NCI-H446 (cell line): ENCODE results near the gene GIGYF1.
"Not testable (repeated sequence)": the region's sequence is repeated elsewhere in the genome, so short reads cannot be mapped to it uniquely, and the experiment has no call there.

ENCODE experiments used
- DNase-seq, 2 experiments: peaks; one replicate each; lab custom pipeline; 2025; lab: John Stamatoyannopoulos, UW

GIGYF1 gene

DNA sequence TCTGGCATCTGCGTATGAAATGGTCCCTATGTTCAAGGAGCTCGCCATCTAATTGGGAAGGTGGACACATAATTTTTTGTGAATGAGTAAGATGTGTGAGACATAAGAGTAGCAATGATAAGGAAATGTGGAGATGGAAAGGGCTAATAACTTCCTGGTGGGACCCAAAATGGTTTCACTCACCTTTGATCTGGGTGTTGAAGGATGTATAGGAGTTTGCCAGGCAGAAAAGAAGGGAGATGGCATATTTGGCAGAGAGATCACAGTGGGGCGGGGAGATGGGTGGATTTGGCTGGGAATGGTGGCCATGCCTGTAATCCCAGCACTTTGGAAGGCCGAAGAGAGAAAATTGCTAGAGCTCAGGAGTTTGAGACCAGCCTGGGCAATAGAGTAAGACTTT, 16.4 kb upstream of the GIGYF1 start:
- DNase-seq: no peak

DNA sequence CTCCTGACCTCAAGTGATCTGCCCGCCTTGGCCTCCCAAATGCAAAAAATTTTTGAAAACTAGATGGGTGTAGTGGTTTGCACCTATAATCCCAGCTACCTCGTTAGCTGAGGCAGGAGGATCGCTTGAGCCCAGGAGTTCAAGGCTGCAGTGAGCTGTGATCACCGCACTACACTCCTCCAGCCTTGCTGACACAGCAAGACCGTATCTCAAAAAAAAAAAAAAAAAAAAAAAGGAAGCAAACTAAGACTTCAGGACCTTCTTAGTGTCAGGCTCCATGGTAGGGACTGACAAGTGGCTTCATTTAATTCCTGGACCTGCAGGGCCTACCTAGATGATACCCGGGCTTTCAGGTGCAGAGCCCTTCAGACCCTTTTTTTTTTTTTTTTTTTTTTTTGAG, 14.3 kb upstream of the GIGYF1 start:
- no peak for DNase-seq

DNA sequence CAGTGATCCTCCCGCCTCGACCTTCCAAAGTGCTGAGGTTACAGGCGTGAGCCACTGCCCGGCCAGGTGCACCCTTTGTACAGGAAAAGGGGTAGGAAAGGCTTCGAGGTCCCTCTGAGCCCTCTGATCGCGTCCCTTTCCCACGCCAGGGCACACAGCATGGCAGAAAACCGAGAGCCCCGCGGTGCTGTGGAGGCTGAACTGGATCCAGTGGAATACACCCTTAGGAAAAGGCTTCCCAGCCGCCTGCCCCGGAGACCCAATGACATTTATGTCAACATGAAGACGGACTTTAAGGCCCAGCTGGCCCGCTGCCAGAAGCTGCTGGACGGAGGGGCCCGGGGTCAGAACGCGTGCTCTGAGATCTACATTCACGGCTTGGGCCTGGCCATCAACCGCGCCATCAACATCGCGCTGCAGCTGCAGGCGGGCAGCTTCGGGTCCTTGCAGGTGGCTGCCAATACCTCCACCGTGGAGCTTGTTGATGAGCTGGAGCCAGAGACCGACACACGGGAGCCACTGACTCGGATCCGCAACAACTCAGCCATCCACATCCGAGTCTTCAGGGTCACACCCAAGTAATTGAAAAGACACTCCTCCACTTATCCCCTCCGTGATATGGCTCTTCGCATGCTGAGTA, 12.7 kb upstream of the GIGYF1 start:
- DNase-seq: no peak

DNA sequence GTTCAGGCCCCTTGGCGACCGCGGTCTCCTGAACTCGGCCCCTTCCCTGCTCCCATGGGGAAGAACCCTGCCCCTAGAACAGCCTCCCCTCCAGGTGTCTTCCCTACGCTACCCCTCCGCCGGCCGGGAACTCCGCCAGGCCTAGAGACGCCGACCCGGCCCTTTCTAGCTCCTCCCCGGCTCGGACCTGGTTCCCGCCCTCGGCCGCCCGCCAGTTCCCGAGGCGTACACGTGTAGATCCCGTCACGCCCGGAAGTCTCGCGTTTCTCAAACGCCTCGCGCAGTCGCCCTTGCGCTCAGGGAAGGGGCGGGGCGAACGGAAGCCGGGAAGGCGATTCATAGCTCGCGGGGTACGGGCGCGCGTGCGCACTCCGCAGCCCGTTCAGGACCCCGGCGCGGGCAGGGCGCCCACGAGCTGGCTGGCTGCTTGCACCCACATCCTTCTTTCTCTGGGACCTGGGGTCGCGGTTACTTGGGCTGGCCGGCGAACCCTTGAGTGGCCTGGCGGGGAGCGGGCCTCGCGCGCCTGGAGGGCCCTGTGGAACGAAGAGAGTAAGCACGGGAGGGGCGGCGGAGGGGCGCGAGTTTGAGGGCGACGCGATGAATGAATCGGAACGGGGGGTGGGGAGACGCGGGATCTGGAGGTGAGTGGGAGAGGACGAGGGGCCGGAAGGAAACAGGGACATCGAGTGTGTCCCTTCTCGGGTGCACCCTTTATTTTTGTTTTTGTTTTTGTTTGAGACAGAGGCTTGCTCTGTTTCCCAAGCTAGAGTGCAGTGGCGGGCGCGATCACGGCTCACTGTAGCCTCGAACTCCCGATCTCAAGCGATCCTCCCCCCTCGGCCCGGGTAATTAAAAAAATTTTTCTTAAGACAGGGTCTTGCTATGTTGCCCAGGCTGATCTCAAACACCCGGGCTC, 12.0 kb upstream of the GIGYF1 start, which contains the start of gene POP7:
Gene POP7, plus strand, starts transcription at position 369 of the 919 bp plus-strand sequence. CDS start 710 bp downstream, outside the sequence.
- peak; percentile 93 to 98 for DNase-seq

DNA sequence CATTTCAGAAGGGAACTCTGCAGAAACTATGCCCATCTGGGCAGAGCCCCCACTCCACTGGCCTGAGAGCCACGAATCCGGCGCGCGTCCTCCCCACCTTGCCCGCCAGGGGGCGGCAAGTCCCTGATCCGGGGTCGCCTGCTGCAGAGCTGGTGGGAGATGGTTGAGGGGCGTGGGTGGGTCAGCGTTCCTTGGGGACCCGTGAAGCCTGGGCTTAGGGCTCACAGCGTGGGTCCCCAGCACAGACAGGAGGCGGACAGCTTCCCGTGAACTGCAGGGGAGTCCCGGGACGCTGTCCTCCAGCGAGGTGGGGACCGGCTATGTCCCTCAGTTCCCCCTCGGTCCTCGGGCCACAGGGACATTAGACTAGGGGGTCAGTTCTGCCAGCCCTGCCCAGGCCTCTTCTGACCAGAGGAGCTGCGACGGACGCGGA, 11.3 kb upstream of the GIGYF1 start:
- peak; percentile 19 to 68 for DNase-seq

DNA sequence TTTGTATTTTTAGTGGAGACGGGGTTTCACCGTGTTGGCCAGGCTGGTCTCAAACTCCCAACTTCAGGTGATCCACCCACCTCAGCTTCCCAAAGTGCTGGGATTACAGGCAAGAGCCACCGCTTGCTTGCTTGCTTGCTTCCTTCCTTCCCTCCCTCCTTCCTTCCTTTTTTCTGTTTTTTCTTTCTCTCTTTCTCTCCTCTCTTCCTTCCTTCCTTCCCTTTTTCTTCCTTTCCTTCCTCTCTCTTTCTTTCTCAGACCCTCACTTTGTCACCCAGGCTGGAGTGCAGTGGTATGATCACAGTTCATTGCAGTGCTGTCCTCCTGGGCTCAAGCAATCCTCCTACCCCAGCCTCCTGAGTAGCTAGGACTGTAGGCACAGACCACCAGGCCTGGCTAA, 7.0 kb upstream of the GIGYF1 start:
- not testable (repeated sequence) for DNase-seq

DNA sequence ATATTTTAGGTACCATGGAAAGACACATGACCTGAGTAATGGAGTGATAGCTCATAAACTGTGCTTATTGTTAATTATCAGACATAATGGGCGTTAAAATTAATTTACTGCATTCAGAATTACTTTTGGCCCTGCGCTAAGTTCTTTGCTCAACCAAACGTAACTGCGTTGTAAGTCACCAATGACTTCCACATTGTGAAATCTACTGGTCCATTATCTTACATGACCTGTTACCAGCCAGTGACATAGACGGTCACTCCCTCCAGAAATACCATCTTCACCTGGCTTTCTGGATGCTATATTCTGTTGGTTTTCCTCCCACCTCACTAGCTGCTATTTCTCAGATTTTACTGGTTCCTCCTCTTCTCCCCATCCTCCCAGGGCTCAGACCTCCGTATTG, 5.0 kb upstream of the GIGYF1 start:
- no peak for DNase-seq

DNA sequence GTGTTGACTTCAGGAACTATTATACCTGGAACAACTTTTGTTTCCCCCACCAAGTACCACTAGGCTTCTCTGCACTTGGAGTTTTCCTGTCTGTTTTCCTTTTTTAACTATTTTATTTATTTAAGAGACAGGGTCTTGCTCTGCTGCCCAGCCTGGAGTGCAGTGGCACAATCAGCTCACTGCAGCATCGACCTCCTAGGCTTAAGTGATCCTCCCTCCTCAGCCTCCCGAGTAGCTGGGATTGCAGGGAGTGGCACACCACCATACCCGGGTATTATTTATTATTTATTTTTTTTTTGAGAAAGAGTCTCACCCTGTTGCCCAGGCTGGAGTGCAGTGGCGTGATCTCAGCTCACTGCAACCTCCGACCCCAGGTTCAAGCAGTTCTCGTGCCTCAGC, 2.1 kb upstream of the GIGYF1 start:
- DNase-seq: no peak

DNA sequence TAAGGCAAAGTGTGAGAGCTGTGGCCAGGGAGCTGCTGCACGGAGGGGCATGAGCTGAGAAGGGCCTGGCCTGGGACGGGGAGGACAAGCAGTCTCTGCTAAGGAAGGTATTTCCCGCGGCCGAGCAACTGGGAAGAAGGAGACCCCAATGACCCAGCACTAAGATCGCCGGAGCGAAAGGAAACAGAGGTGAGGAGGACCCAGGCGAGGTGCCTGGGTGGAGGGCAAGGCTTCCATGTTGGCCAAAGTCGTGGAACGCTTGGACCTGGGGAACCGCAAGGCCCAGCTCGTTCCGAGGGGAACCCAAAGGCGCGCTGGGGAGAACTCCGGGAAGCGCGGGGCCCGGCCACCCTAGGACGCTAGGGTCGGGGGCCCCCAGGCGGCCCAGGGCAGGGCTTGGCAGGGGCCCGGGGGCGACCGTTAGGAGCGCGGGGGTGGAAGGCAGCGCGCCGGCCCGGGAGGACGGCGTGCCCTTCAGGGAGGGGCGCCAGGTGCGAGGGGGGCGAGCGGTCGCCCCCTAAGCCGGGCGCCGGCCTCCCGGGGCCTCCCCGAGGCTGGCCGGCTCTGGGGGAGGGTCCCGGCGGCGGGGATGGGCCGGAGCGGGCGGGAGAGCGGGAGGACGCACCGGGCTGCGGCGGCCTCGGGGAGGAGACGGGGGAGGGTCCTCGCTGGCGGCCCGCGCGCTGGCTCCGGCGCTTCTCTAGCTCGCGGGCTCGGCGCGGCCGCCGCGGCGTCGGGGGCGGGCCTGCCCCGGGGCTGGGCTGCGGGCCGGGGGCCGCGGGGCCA, 545 bp downstream of the GIGYF1 start:
- DNase-seq: no peak

DNA sequence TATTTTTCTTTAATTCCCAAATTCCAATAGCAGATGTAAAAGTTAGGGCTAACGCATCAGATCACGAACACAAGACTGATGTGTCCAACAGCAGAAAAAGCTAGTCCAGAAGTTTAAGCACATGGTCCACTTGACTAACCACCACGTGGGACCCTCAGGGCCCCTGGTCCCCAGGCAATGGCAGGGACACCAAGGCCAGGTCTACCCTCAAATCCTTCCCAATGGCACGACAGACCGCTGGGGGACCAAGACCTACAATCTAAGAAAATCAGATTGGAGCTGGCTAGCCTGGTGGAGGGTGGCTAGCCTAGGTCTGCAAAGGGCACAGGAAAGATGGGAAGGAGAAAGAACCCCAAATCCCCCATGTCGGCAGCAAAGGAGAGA, 1.5 kb downstream of the GIGYF1 start:
- no peak for DNase-seq

DNA sequence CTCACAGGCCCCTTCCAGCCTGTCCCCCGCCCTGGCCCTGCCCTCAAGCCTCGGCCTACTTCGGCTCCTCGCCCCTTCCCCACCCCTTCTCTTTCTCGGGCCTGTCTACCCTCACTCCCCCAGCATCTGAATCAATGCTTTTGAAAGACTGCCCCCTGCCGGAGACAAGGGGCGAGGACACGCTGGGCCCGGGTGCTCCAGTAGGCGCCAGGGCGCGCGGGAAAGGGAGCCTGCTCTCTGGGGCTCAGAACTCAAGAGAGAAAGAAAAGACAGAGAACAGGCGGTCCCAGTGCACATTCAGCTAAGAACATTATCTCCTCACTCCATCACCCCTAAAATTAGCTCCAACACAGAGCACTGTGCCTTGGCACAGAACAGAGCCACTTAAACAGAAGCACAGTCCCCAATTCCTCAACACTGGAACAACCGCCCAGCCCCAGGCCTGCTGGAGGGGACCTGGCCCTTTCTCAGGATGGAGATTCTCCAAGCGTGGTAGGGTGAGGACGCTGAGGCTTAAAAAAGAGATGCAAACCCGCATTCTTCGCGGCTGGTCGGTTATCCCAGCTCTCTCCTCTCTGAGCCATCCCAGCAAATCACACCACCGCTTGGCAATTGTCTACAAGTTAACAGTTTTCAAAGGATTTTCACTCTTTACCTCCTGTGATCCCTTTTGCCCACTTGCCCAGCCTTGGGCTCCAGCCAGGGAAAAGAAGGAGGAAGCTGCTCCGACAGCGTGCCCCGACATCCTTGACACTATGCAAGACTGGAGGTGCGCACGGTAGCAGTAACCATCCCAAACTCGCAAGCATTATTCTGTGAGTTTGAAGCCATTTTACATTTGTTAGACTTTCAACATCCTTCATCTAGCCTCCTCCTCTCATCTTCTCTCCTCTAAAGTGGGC, 2.1 kb downstream of the GIGYF1 start:
- DNase-seq: peak; percentile 36 to 65

DNA sequence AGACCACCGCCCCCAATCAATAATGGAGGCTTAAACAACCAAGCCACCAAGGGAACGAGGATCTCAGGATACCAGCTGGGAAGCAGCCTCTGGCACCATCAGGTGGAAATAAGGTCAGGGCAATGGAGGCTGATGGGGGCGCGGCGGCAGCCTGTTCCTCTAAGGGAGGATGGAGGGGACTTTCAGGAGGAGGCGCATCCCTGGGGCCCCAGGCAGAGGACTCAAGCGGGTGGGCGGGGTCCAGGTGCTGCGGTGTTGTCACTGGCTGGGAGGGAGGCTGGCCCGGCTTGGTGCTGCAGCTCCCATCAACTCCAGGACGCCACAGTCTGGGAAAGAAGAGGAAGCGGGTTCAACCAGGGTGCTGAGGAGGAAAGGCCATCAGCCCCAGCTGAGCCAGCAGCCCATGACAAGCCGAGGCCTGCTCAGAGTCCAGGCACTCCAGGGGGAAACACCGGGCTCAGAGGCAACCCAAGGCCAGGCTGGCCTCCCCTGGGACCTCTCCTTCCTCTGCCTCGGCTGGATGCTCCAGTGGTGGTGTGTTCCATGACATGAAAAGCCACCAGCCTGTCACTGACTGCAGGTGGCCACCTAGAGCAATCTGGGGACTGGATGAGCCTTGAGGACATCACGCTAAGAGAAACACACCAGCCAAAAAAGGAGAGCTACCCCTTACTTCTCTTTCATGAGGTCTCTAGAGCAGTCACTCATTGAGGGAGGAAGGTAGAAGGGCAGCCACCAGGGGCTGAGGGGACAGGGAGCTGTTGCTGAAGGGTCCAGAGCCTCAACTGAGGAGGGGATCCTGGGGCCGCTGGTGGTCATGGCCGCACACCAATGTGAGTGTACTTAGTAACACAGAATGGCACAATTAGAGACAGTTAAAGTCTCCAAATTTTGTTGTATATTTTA, 4.6 kb downstream of the GIGYF1 start:
- DNase-seq: no peak

DNA sequence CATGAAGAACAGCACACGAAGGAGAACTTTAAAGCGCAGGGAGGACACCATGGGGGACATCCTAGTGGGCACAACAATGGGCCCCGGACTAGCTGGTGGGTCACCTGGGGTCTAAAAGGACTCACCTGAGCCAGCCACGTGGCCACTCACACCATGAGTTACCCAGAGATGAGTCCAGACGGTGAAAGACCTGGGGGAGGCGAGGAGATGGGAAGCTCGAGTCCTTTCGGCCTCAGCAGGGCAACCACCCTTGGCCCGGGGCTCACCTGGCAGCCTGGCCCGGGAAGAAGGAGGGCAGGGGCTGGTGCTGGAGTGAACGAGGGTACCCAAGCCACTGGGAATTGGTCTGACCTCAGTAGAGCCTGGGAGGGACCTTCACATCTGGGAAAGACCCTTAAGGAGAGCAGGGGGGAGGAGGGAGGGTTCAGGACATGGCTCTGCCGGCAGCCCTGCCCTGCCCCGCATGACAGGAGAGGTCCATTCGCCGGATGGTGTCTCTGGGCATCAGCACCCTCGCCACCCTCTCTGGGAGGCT, 5.7 kb downstream of the GIGYF1 start:
- DNase-seq: no peak

DNA sequence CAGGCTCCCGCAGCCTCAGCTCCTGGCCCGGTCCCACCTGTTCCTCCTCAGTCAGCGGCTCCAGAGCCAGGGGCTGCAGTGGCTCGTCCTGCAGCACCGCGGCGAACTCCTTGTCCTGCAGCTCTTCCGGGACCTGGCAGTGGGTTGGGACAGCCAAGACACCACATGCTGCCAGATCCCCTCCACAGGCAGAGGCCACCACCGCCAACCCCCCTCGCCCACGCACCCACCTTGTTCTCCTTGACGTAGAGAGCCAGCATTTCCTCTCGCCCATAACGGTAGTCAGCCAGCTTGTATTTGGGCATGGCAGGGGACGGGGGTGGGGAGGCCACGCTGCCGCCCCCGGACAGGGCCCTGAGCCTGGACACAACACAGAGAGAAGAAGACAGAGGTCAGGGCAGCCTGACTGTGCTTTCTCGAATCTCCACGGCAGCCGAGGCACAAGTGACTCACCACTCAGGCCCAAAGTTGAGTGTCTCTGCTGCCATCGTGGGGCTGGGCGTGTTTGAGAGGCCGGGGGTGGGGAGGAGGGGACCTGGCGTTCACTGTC, 6.2 kb downstream of the GIGYF1 start:
- no peak for DNase-seq

DNA sequence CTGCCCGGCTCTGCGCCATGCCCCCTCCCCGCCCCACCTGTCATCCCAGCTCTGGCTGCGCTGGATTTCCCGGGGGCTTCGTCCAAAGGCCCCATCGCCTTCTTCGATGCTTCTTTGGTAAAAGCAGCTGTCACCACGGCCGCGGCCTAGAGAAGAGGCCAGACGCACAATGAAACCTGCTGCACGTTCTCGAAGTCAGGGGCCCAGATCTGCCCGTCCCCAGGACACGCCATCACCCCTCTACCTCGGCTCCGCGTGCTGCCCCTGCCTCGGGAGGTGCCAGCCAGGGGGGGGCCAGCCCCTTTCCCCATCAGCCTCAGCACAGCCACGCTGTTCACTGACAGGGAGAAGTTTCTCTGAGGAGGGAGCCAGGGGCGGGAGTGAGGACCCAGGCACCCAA, 6.8 kb downstream of the GIGYF1 start:
- no peak for DNase-seq

DNA sequence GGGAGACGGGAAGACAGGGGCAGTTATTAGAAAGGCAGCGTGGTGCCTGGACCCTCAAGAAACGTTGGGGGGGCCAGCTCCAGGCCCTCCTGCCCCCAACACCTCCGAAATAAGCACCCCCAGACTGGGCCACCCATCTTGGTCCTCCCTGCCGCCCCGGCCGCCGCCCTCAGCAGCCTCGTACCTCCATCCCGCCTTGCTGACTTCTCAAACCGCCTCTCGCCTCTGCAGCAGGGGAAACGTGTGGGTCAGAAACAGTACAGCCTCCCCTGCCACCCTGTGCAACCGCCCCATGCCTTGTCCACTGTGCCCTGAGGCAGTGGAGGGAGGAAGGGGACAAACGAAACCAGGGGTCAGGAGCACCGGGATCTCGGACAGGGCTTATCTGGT, 7.2 kb downstream of the GIGYF1 start:
- no peak for DNase-seq

DNA sequence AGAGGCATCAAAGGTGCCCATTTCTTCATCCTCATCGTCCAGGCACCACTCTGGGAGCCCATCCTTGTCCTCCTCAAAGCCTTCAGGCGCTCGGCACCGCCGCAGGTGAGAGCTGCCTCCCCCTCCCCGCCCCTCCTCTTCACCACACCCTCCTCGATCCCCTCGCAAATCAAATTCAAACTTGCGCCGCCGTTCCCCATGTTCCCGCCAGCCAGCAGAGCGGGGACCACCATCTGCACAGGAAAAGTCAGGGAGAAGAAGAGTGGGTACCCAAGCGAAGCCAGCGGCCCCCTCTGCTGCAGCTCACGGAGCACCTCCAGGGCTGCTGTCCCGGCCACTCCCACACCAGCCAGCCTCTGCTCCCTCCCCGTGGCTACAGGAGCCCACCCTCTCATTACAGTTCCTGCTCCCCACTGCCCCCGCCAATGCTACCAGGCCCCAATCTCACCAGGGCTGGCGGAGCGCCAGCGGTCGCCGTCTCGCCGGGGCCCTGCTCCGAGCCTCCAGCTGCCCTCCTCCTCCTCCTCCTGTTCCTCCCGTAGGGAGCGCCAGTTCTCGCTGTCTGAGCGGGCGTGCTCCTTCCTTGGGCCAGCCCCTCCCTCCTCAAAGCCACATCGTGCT, 7.7 kb downstream of the GIGYF1 start:
- no peak for DNase-seq

DNA sequence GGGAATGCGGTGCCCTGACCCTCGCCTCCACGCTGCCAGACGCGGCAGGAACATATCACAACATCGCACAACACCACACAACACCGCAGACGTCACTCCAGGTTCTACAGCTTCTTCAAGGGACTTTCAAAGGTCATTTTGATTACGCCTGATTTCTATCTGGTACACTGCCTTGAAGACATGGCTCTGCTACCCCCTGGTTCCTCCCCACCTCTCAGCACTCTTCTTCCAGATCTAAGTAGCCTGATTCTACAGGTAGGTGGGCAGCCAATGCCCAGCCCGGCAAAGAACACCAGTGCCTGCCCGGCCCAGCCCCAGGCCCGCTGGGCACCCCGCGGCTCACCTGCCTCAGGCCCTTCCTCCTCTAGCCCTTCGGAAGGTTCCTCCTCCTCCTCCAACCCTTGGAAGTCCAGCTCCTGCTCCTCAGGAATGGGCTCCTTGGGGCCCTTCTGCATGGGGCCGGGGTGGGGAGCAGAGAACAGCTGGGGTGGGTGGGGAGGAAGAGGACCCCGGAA, 8.4 kb downstream of the GIGYF1 start:
- no peak for DNase-seq

DNA sequence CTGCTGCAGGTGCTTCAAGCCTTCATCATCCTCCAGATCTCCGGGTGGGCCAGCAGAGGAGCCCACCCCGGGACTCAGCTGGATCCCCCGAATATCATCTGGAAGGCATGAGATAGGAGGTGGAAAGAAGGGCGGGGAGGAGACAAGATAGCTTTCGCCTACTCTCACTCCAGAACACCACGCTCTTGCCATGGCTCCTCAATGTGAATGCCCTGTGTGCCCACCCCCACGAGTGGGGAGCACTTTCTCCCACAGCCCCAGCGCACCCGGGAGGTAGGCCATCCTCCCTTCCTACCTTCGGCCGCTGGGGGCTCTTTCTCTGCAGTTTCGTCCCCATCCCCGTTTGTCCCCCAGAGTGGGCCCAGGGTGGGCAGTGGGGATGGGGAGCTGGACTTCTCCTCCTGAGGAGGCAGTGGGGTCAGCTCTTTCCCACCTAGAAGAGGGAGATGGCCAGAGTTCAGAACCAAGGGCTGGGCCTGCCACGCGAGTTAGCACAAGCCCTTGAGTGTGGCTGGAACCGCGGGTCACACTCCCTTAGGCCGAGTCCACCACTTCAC, 8.9 kb downstream of the GIGYF1 start:
- DNase-seq: no peak
